Measurements from ENCODE around the gene NDUFC2.
"Not testable (repeated sequence)": the region's sequence is repeated elsewhere in the genome, so short reads cannot be mapped to it uniquely, and the experiment has no call there.

Gene NDUFC2

DNA sequence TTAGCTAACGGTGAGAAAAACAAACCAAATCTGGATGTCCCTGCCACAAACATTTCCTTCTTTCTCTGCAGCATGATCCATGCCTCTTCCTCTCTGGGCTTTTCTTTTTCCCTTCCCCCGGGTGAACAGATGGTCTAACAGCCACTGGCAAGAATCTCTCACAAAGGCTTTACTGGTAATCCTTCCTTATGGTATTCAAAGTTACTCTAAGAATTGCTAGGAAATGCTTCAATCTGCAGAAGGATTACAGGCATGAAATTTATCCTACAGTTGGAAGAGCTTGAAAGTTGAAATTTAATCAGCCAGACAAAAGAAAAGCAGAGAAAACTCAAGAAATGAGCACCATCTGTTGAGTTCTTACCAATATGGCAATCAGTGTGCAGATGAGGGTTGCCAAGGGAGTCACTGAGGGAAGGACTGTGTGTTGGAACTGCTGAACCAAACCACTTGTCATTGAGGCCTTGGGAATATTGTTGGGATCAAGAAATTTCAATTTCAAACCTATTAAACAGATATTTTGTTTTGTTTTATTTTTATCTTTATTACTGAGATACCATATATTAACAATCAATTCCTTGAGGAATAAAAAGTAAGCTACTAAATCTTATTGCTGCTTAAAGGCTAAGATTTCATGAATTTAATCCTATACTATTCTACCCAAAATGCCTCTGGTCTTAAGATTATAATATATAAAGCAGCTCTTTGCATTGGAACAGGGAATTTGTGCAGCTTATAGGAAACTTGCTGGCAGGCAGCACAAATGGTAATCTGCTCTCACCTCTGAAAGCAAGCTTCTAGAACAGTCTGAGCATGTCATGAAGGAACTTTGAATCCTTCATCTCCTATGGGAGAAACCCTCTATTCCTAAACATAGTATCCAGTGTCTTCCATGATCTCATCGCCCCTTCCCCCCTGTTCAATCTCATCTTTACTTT, 29.7 kb upstream of the NDUFC2 start:
- H3K27ac ChIP-seq, result no peak overlapping the region
- TF ChIP-seq ZFX (IDR thresholded peaks at IDR 0.05), result no peak
- TF ChIP-seq, protein P1, sequence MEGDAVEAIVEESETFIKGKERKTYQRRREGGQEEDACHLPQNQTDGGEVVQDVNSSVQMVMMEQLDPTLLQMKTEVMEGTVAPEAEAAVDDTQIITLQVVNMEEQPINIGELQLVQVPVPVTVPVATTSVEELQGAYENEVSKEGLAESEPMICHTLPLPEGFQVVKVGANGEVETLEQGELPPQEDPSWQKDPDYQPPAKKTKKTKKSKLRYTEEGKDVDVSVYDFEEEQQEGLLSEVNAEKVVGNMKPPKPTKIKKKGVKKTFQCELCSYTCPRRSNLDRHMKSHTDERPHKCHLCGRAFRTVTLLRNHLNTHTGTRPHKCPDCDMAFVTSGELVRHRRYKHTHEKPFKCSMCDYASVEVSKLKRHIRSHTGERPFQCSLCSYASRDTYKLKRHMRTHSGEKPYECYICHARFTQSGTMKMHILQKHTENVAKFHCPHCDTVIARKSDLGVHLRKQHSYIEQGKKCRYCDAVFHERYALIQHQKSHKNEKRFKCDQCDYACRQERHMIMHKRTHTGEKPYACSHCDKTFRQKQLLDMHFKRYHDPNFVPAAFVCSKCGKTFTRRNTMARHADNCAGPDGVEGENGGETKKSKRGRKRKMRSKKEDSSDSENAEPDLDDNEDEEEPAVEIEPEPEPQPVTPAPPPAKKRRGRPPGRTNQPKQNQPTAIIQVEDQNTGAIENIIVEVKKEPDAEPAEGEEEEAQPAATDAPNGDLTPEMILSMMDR (conservative IDR thresholded peaks at IDR 0.05), result no peak

DNA sequence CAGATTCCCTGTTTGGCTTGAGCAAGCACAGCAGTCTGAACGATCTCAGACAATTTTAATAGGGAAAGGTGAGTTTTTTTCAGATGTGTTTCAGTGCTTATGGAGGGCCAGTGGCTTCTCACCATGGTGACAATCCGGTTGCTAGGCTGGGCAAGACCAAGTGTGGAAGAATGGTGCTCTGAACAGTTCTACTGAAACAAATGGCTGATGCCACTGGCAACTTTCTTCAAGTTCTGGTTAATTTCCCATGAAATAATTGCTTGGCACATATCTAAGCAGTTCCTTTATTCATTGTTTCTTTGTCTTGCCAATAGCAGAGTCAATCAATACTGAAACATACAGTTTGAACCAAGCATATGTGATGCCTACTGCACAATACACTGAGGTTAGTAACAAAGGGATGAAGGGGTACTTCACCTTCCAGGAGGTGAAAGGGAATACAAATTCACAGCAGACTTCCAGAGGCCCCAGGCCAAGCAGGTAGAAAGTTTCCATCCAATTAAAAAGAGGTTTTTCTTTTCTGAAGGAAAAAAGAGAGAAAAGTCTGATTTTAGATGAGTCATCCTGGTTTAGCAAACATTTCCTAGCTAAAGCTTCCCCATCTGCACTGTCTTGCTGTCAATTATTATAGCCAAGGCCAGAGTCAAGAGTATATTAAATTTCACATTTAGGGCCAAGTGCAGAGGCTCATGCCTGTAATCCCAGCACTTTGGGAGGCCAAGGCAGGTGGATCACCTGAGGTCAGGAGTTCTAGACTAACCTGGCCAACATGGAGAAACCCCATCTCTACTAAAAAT, 21.2 kb upstream of the NDUFC2 start:
- peak overlapping the region; percentile 76 for H3K27ac ChIP-seq
- no peak for TF ChIP-seq ZFX (IDR thresholded peaks at IDR 0.05)
- TF ChIP-seq, protein P1 (conservative IDR thresholded peaks at IDR 0.05), result no peak

DNA sequence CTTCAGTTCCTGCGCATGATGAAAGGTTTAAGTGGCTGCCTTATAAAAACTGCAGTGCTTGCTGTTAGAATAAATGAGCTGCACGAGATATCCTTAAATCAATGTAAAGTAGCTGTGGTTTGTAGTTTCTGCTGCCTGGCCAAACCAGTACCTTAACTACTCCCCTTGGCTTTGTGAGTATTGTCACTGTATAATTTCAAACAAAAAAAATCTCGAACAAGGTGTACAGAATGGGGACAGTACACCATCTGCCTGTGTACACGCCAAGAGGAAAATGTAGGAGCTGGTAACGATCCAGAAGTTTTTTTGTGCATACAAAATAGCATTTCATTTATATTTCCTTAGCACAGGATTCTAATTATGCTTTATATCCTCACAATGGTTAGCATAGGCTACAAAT, 20.6 kb upstream of the NDUFC2 start:
- H3K27ac ChIP-seq, result peak overlapping the region; percentile 76; the same call in 1 of the 2 replicates

DNA sequence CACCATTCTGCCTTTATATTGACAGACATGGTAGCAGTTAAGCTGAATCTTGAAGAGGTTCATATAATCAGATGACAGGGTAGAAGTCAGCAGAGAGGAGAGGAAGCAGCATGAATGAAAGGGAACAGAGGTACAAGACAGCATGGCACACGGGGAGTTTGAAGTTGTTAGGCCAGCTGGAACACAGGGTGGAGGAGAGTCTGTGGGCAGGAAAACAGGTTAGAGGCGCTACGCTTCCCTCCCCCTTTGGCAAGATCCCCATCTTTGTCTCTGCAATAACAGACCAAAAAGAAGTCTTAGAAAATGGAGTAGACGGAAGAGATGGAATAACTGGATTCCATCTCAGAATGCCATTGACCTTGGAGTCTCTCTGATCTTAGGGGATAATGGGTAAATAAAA, 20.0 kb upstream of the NDUFC2 start:
- TF ChIP-seq ZFX (IDR thresholded peaks at IDR 0.05), result no peak
- TF ChIP-seq, protein P1 (conservative IDR thresholded peaks at IDR 0.05), result no peak
- H3K27ac ChIP-seq, result peak overlapping the region; percentile 79; the same call in 1 of the 2 replicates

More for the DNA sequence above, 20.6 kb upstream of the NDUFC2 start:
- TF ChIP-seq ZFX (IDR thresholded peaks at IDR 0.05), result no peak
- TF ChIP-seq, protein P1 (conservative IDR thresholded peaks at IDR 0.05), result no peak

DNA sequence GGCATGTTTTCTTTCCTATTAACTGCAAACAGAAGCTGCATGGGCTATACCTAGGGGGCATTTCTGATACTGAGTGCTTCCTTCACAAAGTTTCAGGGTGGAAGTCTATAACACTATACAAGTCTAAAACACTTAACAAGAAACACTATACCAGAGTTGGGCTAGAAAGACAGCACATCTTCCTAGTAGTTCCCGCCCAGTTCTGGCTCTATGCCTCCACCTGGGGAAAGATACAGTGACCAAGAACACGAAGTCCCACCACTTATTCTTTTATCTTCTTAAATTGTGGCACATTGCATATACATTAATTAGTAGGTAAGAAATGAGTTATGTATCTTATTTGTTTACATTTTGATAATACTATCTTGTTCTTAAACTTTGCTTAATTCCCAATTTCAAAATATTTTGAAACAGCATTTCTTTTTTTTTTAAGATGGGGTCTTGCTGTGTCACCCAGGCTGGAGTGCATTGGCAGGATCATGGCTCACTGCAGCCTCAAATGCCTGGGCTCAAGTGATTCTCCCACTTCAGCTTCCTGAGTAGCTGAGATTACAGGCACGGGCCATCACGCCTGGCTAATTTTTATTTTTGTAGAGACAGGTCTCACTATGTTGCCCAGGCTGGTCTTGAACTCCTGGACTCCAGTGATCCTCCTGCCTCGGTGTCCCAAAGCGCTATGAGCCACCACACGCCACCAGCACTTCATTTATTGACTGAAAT, 18.2 kb upstream of the NDUFC2 start:
- TF ChIP-seq ZFX (IDR thresholded peaks at IDR 0.05), result no peak
- TF ChIP-seq, protein P1 (conservative IDR thresholded peaks at IDR 0.05), result no peak
- H3K27ac ChIP-seq, result peak overlapping the region; percentile 79

DNA sequence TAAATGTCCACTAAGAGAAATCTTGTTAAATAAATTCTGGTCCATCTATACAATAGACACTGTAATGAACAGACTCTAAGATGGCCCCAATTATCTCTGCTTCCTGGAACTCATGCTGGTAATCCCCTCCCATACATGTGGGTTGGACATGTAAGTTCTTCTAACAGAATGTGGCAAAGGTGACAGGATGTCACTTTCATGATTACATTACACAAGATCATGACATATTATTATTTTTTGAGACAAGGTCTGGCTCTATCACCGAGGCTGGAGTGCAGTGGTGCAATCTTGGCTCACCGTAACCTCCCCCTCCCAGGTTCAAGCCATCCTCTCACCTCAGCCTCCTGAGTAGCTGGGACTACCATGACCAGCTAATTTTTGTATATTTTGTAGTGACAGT, 14.6 kb upstream of the NDUFC2 start:
- TF ChIP-seq, protein P1 (conservative IDR thresholded peaks at IDR 0.05), result no peak
- TF ChIP-seq ZFX (IDR thresholded peaks at IDR 0.05), result no peak
- no peak overlapping the region for H3K27ac ChIP-seq

DNA sequence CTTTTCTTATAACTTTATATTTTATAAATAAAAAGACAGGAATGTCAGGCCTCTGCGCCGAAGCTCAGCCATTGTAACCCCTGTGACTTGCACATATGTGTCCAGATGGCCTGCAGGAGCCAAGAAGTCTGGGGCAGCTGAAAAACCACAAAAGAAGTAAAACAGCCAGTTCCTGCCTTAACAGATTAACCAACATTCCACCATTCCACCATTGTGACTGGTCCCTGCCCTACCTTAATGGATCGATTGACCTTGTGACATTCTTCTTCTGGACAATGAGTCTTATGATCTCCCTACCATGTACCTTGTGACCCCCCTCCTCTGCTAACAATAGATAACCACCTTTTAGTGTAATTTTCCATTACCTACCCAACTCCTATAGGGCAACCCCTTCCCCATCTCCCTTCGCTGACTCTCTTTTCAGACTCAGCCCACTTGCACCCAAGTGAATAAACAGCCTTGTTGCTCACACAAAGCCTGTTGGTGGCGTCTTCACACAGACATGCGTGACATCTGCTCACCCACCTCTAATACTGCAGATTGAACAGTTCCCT, 6.9 kb upstream of the NDUFC2 start:
- H3K27ac ChIP-seq, result not testable (repeated sequence)
